IgD-negative memory B cell (primary cell): ENCODE data around the gene PTPA. TPM values are rescaled to one million over a fixed set of nuclear protein-coding genes. Genes with fewer than 3 reads are reported as not detected.
A peak's percentile ranks its signal among the peaks of the same experiment; 100 is the strongest.
"Not testable (repeated sequence)": the region's sequence is repeated elsewhere in the genome, so short reads cannot be mapped to it uniquely, and the experiment has no call there.

ENCODE experiments used
- H3K27ac Mint-ChIP-seq, 3 donors: one replicate each; pipeline ENCODE4 v1.8.0; 2020 to 2022; ENCODE audit warnings: mild to moderate bottlenecking in 3 of 3, mixed read lengths in 3 of 3, moderate library complexity in 1 of 3
- H3K27me3 Mint-ChIP-seq: one replicate; pipeline ENCODE4 v1.8.0; 2021; ENCODE audit warnings: mixed read lengths
- H3K36me3 Mint-ChIP-seq: one replicate; pipeline ENCODE4 v1.8.0; 2020; ENCODE audit warnings: mild to moderate bottlenecking, mixed read lengths
- H3K4me1 Mint-ChIP-seq, 3 donors: one replicate each; pipeline ENCODE4 v1.8.0; 2020 to 2022; ENCODE audit warnings: mixed read lengths in 3 of 3, mild to moderate bottlenecking in 1 of 3
- H3K4me3 Mint-ChIP-seq, 4 donors: one replicate each; pipeline ENCODE4 v1.8.0; 2020 to 2022; ENCODE audit warnings: mild to moderate bottlenecking in 4 of 4, mixed read lengths in 4 of 4, moderate library complexity in 3 of 4
- H3K9me3 Mint-ChIP-seq, 3 donors: one replicate each; pipeline ENCODE4 v1.8.0; 2020 to 2021; ENCODE audit warnings: mixed read lengths in 3 of 3, mild to moderate bottlenecking in 1 of 3
- polyA plus RNA-seq: library from polyadenylated mRNA; unstranded; fragments of 300-500 nt; fragmentation: Illumina TruSeq; gene quantifications from one replicate; pipeline ENCODE4 v1.2.3, GENCODE V29; 2021

PTPA gene
- polyA plus RNA-seq, 1 donor from 2014 or later, result 12.2 TPM

- Mint-ChIP-seq H3K4me1 (no peaks in the 10 kb centered on the region), H3K4me3 (no peak overlapping the region), H3K27ac (no peak overlapping the region), H3K9me3 (peaks cover 0 to 3% (median 2%) of the 10 kb centered on the region in 3 donors), H3K27me3 (peaks cover 2% of the 10 kb centered on the region), H3K36me3 (peaks cover 1% of the 10 kb centered on the region)
Observed at GRCh38 chr9:129185991-129186390, 74.8 kb downstream of the PTPA start.

DNA sequence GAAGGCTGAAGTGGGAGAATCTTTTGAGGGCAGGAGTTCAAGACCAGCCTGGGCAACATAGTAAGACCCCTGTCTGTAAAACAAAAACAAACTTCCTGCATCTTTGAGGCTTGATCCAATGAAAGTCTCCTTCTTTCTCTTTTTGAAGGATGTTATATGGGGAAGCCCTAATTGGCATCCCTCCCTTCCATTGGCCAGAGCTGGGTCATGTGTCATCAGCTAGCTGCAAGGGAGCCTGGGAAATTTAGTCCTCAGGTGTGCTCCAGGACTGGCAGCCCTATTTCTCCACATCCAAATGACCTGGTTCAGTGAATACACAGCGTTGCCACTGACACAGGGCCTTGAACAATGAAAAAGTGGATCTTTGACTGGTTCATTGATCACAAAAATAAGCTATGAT lies 75.8 kb downstream of the PTPA start:
- H3K27me3 Mint-ChIP-seq, result peaks cover 2% of the 10 kb centered on the region
- peaks cover 0 to 3% (median 2%) of the 10 kb centered on the region in 3 donors for H3K9me3 Mint-ChIP-seq
- no peaks in the 10 kb centered on the region for H3K4me1 Mint-ChIP-seq

GRCh38 chr9:129189971-129190370 lies 78.8 kb downstream of the PTPA start:
- Mint-ChIP-seq H3K27ac (peak overlapping the region in 1 of 3 donors; percentile 26), H3K27me3 (peaks cover 20% of the 10 kb centered on the region)
- not testable (repeated sequence) for H3K4me1 Mint-ChIP-seq, H3K4me3 Mint-ChIP-seq, H3K9me3 Mint-ChIP-seq, H3K36me3 Mint-ChIP-seq

More for the DNA sequence above, 75.8 kb downstream of the PTPA start:
- Mint-ChIP-seq H3K4me3 (no peak overlapping the region), H3K36me3 (peaks cover 1% of the 10 kb centered on the region), H3K27ac (no peak overlapping the region)

DNA sequence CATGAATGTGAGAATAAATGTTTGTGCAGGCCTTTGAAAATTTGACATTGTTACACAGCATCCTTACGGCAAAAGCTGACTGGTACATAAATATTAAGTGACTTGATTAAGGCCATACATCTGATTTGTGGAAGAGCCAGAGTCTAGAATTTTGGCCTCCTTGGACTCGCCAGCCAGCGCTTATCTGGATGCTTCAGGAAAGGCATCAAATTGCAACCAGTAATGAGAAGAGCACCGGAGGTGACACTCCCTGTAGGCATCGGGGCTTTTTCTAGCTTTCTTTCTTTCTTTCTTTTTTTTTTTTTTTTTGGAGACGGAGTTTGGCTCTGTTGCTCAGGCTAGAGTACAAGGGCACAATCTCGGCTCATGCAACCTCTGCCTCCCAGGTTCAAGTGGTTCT lies 80.0 kb downstream of the PTPA start:
- H3K4me1 Mint-ChIP-seq, result no peaks in the 10 kb centered on the region
- peaks cover 30% of the 10 kb centered on the region for H3K27me3 Mint-ChIP-seq
- no peak overlapping the region for H3K27ac Mint-ChIP-seq
- H3K36me3 Mint-ChIP-seq, result peaks cover 1% of the 10 kb centered on the region
- H3K4me3 Mint-ChIP-seq, result no peak overlapping the region
- peaks cover 0 to 5% (median 3%) of the 10 kb centered on the region in 3 donors for H3K9me3 Mint-ChIP-seq

DNA sequence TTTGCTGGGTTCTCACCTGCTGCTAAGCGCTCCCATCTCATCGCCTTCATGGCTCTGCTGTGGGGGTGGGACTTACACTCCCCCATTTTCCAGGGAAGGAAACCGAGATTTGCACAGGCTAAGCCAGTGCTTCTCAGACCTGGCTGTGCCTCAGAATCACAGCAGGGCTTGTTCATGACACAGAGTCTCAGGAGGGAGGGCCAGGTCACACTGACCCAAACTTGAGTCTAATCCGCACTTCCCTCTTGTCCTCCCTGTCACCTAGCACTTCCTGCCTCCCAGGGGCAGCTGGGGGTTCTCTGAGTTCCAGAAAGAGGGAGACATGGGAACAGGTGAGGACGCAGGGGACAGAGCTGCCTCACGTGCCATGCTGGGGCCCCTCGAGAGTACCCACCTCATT lies 82.4 kb downstream of the PTPA start:
- Mint-ChIP-seq H3K9me3 (peaks cover 0 to 5% (median 0%) of the 10 kb centered on the region in 3 donors), H3K4me3 (no peak overlapping the region), H3K27me3 (peaks cover 39% of the 10 kb centered on the region), H3K4me1 (no peaks in the 10 kb centered on the region), H3K36me3 (peaks cover 1% of the 10 kb centered on the region), H3K27ac (no peak overlapping the region)

- Mint-ChIP-seq H3K27ac (no peak overlapping the region), H3K36me3 (peaks cover 1% of the 10 kb centered on the region), H3K4me1 (no peaks in the 10 kb centered on the region)
Observed at GRCh38 chr9:129194221-129194620, 83.0 kb downstream of the PTPA start.

DNA sequence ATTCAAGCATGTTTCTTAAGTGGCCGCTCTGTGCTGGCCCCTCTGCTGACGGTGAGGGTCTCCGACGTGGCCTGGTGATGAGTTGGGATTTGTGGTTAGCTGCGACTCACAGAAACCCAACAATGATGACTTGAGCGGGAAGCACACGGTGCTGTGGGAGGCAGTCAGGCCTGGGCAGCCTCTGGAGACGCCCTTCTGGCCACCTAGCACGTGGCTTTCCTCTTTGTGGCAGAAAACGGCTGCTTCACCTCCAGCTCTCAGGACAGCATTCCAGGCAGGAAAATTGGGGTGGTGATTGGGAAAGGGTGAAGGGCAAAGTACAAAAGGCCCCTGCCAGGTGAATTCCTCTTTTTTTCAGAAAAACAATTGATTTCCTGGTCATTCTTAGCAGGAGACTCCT lies 84.4 kb downstream of the PTPA start:
- no peaks in the 10 kb centered on the region for H3K4me1 Mint-ChIP-seq
- no peak overlapping the region for H3K4me3 Mint-ChIP-seq
- peaks cover 0 to 2% (median 0%) of the 10 kb centered on the region in 3 donors for H3K9me3 Mint-ChIP-seq
- H3K27me3 Mint-ChIP-seq, result peaks cover 39% of the 10 kb centered on the region
- no peak overlapping the region for H3K27ac Mint-ChIP-seq
- no peaks in the 10 kb centered on the region for H3K36me3 Mint-ChIP-seq

More at GRCh38 chr9:129194221-129194620, 83.0 kb downstream of the PTPA start:
- Mint-ChIP-seq H3K4me3 (no peak overlapping the region), H3K27me3 (peaks cover 39% of the 10 kb centered on the region), H3K9me3 (peaks cover 0 to 2% (median 0%) of the 10 kb centered on the region in 3 donors)

DNA sequence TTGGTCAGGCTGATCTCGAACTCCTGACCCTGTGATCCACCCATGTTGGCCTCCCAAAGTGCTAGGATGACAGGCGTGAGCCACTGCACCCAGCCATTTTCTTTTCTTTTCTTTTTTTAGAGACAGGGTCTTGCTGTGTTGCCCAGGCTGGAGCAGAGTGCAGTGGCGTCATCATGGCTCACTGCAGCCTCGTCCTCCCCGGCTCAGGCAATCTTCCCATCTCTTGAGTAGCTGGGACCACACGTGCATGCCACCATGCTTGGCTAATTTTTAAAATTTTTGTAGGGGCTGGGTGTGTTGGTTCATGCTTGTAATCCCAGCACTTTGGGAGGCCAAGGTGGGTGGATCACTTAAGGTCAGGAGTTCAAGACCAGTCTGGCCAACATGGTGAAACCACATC lies 85.8 kb downstream of the PTPA start:
- H3K4me1 Mint-ChIP-seq, H3K27ac Mint-ChIP-seq, H3K4me3 Mint-ChIP-seq, H3K36me3 Mint-ChIP-seq, H3K9me3 Mint-ChIP-seq: not testable (repeated sequence)
- peaks cover 39% of the 10 kb centered on the region for H3K27me3 Mint-ChIP-seq

DNA sequence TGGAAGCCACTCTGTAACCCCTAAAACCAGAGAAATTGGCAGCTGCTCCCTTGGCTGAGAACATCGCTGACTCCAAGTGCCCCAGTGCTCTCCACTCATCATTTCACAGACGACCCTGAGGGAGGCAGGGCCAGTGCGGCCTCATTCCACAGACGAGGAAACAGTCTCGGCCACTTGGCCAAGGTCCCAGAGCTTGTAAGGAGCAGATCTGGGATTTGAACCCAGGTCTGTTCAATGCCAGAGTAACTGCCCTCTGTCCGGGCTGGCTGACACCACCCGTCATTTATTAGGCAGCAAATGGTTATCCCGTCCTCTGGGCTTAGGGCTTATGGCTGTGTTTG lies 86.7 kb downstream of the PTPA start:
- H3K4me3 Mint-ChIP-seq, result no peak overlapping the region
- H3K27me3 Mint-ChIP-seq, result peaks cover 36% of the 10 kb centered on the region
- H3K9me3 Mint-ChIP-seq, result no peaks in the 10 kb centered on the region

More for the DNA sequence above, 86.7 kb downstream of the PTPA start:
- H3K27ac Mint-ChIP-seq, result no peak overlapping the region
- peaks cover 0 to 4% (median 0%) of the 10 kb centered on the region in 3 donors for H3K4me1 Mint-ChIP-seq
- H3K36me3 Mint-ChIP-seq, result no peaks in the 10 kb centered on the region

Other genes starting within 250 kb of the PTPA start
- 11.4 TPM for gene KYAT1, start 229.5 kb upstream of the PTPA start, polyA plus RNA-seq
- 26.2 TPM for gene LRRC8A, start 229.3 kb upstream of the PTPA start, polyA plus RNA-seq
- gene PHYHD1, start 190.4 kb upstream of the PTPA start, polyA plus RNA-seq, result 1.0 TPM
- gene DOLK, start 163.8 kb upstream of the PTPA start, polyA plus RNA-seq, result 8.5 TPM
- 21.9 TPM for gene NUP188, start 163.7 kb upstream of the PTPA start, polyA plus RNA-seq
- gene SH3GLB2, start 83.1 kb upstream of the PTPA start, polyA plus RNA-seq, result 27.7 TPM
- gene MIGA2, start 74.8 kb upstream of the PTPA start, polyA plus RNA-seq, result 11.4 TPM
- gene DOLPP1, start 30.3 kb upstream of the PTPA start, polyA plus RNA-seq, result 7.4 TPM
- gene CRAT, start 622 bp upstream of the PTPA start, polyA plus RNA-seq, result 8.1 TPM
- not detected for gene IER5L, start 66.8 kb downstream of the PTPA start, polyA plus RNA-seq